DOHH2 (cell line): ENCODE measurements around the gene SSTR5.

ENCODE experiments used
- H3F3A ChIP-seq: fragments of 200-600 bp; sonication (generic), shearing (Covaris generic); 2 replicates; pipeline ENCODE4 v1.6.0; 2016; ENCODE audit warnings: antibody characterized with exemption, mild to moderate bottlenecking; ENCODE audit not compliant: control insufficient read depth, insufficient read depth
- H3K27ac ChIP-seq: fragments of 200-600 bp; sonication (generic); 2 replicates; pipeline ENCODE4 v1.5.1; 2014; ENCODE audit warnings: low read depth, mild to moderate bottlenecking, low read length, moderate library complexity
- H3K27me3 ChIP-seq: fragments of 200-600 bp; sonication (generic); 2 replicates; pipeline ENCODE4 v1.6.1; 2014; ENCODE audit warnings: mild to moderate bottlenecking, low read length, mixed read lengths; ENCODE audit not compliant: control insufficient read depth
- H3K36me3 ChIP-seq: fragments of 200-600 bp; sonication (generic); 2 replicates; pipeline ENCODE4 v1.6.1; 2014; ENCODE audit warnings: mild to moderate bottlenecking, low read length, moderate library complexity, mixed read lengths; ENCODE audit not compliant: control insufficient read depth
- H3K4me1 ChIP-seq: fragments of 200-600 bp; sonication (generic); 2 replicates; pipeline ENCODE4 v1.6.1; 2014; ENCODE audit warnings: mild to moderate bottlenecking, low read length, mixed read lengths; ENCODE audit not compliant: control insufficient read depth
- H3K4me2 ChIP-seq: fragments of 200-600 bp; sonication (generic); 2 replicates; pipeline ENCODE4 v1.6.0; 2014; ENCODE audit warnings: mild to moderate bottlenecking, low read length, moderate library complexity
- H3K4me3 ChIP-seq: fragments of 200-600 bp; sonication (generic); 2 replicates; pipeline ENCODE4 v1.5.1; 2014; ENCODE audit warnings: mild to moderate bottlenecking, low read length, mixed read lengths
- H3K79me2 ChIP-seq: fragments of 200-600 bp; sonication (generic); 2 replicates; pipeline ENCODE4 v1.6.1; 2014; ENCODE audit warnings: mild to moderate bottlenecking, low read length, mixed read lengths; ENCODE audit not compliant: control insufficient read depth
- H3K9me2 ChIP-seq: fragments of 200-600 bp; sonication (generic); replicated peaks from 2 replicates; pipeline ENCODE4 v1.6.1; 2014; ENCODE audit warnings: mild to moderate bottlenecking, low read length, mixed read lengths; ENCODE audit not compliant: control insufficient read depth
- H3K9me3 ChIP-seq: fragments of 200-600 bp; sonication (generic); 2 replicates; pipeline ENCODE4 v1.6.1; 2014; ENCODE audit warnings: antibody characterized with exemption, low read length, mixed read lengths; ENCODE audit not compliant: control insufficient read depth, insufficient read depth
- H4K20me1 ChIP-seq: fragments of 200-600 bp; sonication (generic); 2 replicates; pipeline ENCODE4 v1.6.0; 2014; ENCODE audit warnings: low read depth, mild to moderate bottlenecking, antibody characterized with exemption, low read length, moderate library complexity; ENCODE audit not compliant: control insufficient read depth, insufficient read depth
- CTCF ChIP-seq: fragments of 200-600 bp; sonication (generic); IDR thresholded peaks from one replicate; pipeline ENCODE4 v1.5.1; 2014; ENCODE audit warnings: antibody characterized with exemption, mild to moderate bottlenecking, low read depth, low read length; ENCODE audit not compliant: poor library complexity, severe bottlenecking
- EZH2phosphoT487 ChIP-seq: fragments of 200-600 bp; sonication (generic); IDR thresholded peaks from 2 replicates; pipeline ENCODE4 v1.6.1; 2017; ENCODE audit warnings: borderline replicate concordance, mild to moderate bottlenecking, antibody characterized with exemption, low read length, moderate library complexity, mixed read lengths

SSTR5 gene

GRCh38 chr16:1095450-1096168 is 23.1 kb downstream of the SSTR5 start:
- no peaks in the 10 kb centered on the region for H4K20me1 ChIP-seq
- H3K4me3 ChIP-seq: no peak overlapping the region
- H3K4me1 ChIP-seq: no peaks in the 10 kb centered on the region
- no peaks in the 10 kb centered on the region for H3K9me2 ChIP-seq
- H3K27ac ChIP-seq: no peak overlapping the region
- H3K36me3 ChIP-seq: no peaks in the 10 kb centered on the region
- H3K9me3 ChIP-seq: peaks cover 4% of the 10 kb centered on the region; the same call in 1 of the 2 replicates
- no peak for TF ChIP-seq EZH2phosphoT487
- TF ChIP-seq CTCF: no peak
- no peaks in the 10 kb centered on the region for H3F3A ChIP-seq
- H3K79me2 ChIP-seq: no peaks in the 10 kb centered on the region
- H3K4me2 ChIP-seq: no peak overlapping the region
- H3K27me3 ChIP-seq: no peaks in the 10 kb centered on the region

- H3K9me3 ChIP-seq: peaks cover 4% of the 10 kb centered on the region; the same call in 1 of the 2 replicates
- no peaks in the 10 kb centered on the region for H3K4me1 ChIP-seq
- H3K4me2 ChIP-seq: no peak within 1 kb of the TSS
- no peaks in the 10 kb centered on the region for H3K79me2 ChIP-seq
- TF ChIP-seq CTCF: no peak
- TF ChIP-seq EZH2phosphoT487: no peak
- H3K36me3 ChIP-seq: no peaks in the 10 kb centered on the region
- H3F3A ChIP-seq: no peaks in the 10 kb centered on the region
- H4K20me1 ChIP-seq: no peaks in the 10 kb centered on the region
- H3K4me3 ChIP-seq: no peak within 1 kb of the TSS
- H3K27ac ChIP-seq: no peak within 1 kb of the TSS
- H3K27me3 ChIP-seq: no peaks in the 10 kb centered on the region
- H3K9me2 ChIP-seq: no peaks in the 10 kb centered on the region
Measured at GRCh38 chr16:1096169-1097082, 23.9 kb downstream of the SSTR5 start, which contains the start of gene C1QTNF8. C1QTNF8 (minus strand) TSS chr16:1096244; CDS start chr16:1094922, 1,322 bp downstream.

- no peaks in the 10 kb centered on the region for H3K27me3 ChIP-seq
- no peaks in the 10 kb centered on the region for H3K4me1 ChIP-seq
- no peaks in the 10 kb centered on the region for H3K36me3 ChIP-seq
- H3K79me2 ChIP-seq: no peaks in the 10 kb centered on the region
- H3K27ac ChIP-seq: no peak overlapping the region
- no peaks in the 10 kb centered on the region for H4K20me1 ChIP-seq
- H3K9me2 ChIP-seq: no peaks in the 10 kb centered on the region
- no peaks in the 10 kb centered on the region for H3F3A ChIP-seq
- TF ChIP-seq EZH2phosphoT487 (no peak), CTCF (no peak)
- peaks cover 1% of the 10 kb centered on the region; the same call in 1 of the 2 replicates for H3K9me3 ChIP-seq
- no peak overlapping the region for H3K4me2 ChIP-seq
- no peak overlapping the region for H3K4me3 ChIP-seq
Measured at GRCh38 chr16:1097156-1097555, 24.6 kb downstream of the SSTR5 start.
